ENCODE data around the gene IDI2. TPM values are rescaled to one million over a fixed set of nuclear protein-coding genes. Genes with fewer than 3 reads are reported as not detected.
A peak's percentile ranks its signal among the peaks of the same experiment; 100 is the strongest.
"Not testable (repeated sequence)": the region's sequence is repeated elsewhere in the genome, so short reads cannot be mapped to it uniquely, and the experiment has no call there.

Gene IDI2
- total RNA-seq, 2 experiments from 2014 or later, result not detected

DNA sequence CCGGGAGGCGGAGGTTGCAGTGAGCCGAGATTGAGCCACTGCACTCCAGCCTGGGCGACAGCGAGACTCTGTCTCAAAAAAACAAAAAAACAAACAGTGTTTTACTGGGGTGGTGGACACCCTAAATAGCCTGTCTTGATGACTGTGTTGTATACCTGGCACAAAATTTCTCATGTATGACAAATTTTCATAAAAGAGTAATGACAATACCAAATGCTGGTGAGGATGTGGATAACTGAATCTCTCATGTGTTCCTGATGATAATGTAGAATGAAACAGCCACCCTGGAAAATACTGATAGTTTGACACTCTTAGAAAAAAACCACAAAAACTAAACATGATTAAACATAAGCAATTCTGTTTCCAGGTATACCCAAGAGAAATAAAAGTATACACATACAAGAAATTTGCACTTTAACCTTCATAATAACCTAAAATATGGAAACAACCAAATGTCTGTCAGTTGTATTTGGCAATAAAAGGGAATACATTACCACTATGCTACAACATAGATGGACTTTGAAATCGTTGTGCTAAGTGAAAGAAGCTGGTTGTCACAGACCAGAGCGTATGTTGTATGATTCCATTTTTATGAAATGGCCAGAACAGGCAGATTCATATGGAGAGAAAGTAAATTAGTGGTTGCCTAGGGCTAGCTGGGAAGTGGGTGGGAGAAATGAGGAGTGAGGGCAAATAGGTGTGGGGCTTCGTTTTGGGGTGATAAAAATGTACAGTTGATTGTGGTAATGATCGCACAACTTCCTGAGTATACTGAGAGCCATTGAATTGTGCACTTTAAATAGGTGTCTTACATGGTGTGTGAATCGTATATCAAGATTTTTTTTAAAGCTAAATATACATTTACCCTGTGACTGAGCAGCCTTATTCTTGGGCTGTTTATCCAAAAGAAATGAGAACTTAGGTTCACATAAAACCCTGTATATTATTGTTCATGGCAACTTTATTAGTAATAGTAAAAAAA lies 43.0 kb upstream of the IDI2 start:
- peaks cover 13% of the 10 kb centered on the region for H3K36me3 Mint-ChIP-seq (ENCODE audit: low read depth)
- H3K9me3 Mint-ChIP-seq, result no peaks in the 10 kb centered on the region
- ChIA-PET POLR2A (interaction anchor here (0.8 kb wide), 1 partner anchor 606 kb away, joined by 3 read pairs; no protein-coding TSS in a partner anchor), CTCF (no interaction called here)
- TF ChIP-seq, protein P1, sequence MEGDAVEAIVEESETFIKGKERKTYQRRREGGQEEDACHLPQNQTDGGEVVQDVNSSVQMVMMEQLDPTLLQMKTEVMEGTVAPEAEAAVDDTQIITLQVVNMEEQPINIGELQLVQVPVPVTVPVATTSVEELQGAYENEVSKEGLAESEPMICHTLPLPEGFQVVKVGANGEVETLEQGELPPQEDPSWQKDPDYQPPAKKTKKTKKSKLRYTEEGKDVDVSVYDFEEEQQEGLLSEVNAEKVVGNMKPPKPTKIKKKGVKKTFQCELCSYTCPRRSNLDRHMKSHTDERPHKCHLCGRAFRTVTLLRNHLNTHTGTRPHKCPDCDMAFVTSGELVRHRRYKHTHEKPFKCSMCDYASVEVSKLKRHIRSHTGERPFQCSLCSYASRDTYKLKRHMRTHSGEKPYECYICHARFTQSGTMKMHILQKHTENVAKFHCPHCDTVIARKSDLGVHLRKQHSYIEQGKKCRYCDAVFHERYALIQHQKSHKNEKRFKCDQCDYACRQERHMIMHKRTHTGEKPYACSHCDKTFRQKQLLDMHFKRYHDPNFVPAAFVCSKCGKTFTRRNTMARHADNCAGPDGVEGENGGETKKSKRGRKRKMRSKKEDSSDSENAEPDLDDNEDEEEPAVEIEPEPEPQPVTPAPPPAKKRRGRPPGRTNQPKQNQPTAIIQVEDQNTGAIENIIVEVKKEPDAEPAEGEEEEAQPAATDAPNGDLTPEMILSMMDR (IDR thresholded peaks at IDR 0.05), result no peak
- peak; percentile 63 for ATAC-seq
- peaks cover 43% of the 10 kb centered on the region for H3K4me1 Mint-ChIP-seq (ENCODE audit: low read depth)
- DNase-seq, result no peak
- intact Hi-C loops (cut with micrococcal nuclease), result no loop called here
- H3K27ac Mint-ChIP-seq, result peak overlapping the region; percentile 31
- H3K4me3 Mint-ChIP-seq, result no peak overlapping the region
- no peaks in the 10 kb centered on the region for H3K27me3 Mint-ChIP-seq

DNA sequence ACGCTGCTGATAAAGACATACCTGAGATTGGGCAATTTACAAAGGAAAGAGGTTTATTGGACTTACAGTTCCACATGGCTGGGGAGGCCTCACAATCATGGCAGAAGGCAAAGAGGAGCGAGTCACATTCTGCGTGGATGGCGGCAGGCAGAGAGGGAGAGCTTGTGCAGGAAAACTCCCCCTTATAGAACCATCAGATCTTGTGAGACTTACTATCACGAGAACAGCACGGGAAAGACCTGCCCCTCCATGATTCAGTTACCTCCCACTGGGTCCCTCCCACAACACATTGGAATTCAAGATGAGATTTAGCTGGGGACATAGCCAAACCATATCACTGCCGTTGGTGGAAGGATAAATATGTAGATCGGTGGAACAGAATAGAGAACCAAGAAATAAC lies 41.1 kb upstream of the IDI2 start:
- H3K4me3 Mint-ChIP-seq; intact Hi-C loops (cut with micrococcal nuclease); POLR2A ChIA-PET; H3K27me3 Mint-ChIP-seq; H3K9me3 Mint-ChIP-seq; CTCF ChIA-PET; DNase-seq; ATAC-seq: not testable (repeated sequence)
- H3K27ac Mint-ChIP-seq, result peak overlapping the region; percentile 16
- H3K36me3 Mint-ChIP-seq (ENCODE audit: low read depth), result peaks cover 12% of the 10 kb centered on the region
- H3K4me1 Mint-ChIP-seq (ENCODE audit: low read depth), result peaks cover 61% of the 10 kb centered on the region

DNA sequence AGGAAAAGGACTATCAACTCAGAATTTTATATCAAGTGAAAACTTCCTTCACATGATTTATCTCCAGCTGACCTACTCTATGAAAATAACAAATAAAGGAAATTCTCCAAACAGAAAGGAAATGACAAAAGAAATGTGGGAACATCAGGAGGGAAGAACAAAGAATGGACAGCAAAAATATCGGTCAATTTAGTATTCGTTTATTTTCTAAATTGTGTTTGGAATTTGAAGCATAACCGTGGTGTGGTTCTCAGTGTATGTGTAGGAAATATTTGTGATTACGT lies 39.2 kb upstream of the IDI2 start:
- ATAC-seq (no peak), DNase-seq (no peak)
- Mint-ChIP-seq H3K4me3 (no peak overlapping the region), H3K27ac (peak overlapping the region; percentile 55), H3K9me3 (no peaks in the 10 kb centered on the region), H3K4me1 (ENCODE audit: low read depth) (peaks cover 76% of the 10 kb centered on the region), H3K36me3 (ENCODE audit: low read depth) (peaks cover 12% of the 10 kb centered on the region), H3K27me3 (no peaks in the 10 kb centered on the region)
- POLR2A ChIA-PET, result no interaction called here
- CTCF ChIA-PET, result interaction anchor here (1.1 kb wide), 1 partner anchor 9 kb away, joined by 4 read pairs; the partner anchor contains the start of gene WDR37
- TF ChIP-seq, protein P1 (IDR thresholded peaks at IDR 0.05), result no peak
- intact Hi-C loops (cut with micrococcal nuclease), result no loop called here

DNA sequence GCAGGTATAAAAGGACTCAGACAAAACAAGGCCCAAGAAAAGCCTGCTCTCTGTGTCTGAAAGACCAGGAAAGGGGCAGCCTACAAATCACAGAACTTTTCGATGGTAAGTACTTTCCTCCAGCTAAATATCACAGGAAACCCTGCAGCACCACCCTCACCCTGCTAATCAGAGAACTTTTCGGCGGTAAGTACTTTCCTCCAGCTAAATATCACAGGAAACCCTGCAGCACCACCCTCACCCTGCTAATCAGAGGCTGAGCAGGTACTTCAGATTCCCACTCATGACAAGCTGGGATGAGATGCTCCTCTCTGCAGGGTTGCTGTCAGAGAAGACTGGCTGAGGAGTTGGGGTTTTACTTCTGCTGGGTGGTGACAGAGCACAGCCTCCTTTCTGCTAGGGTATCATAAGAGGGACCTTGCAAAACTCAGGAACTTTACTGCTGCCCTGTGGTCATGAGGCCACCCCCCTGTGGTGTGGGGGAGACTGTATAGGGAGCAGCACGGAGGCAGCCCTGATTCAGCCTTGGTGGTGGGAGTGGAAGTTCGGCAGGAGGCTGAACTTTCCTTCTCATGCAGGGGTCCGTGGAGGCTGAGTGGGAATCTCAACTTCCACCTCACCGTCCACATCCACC lies 37.7 kb upstream of the IDI2 start:
- H3K9me3 Mint-ChIP-seq, result no peaks in the 10 kb centered on the region
- no peaks in the 10 kb centered on the region for H3K27me3 Mint-ChIP-seq
- ATAC-seq (peak; percentile 80), DNase-seq (peak; percentile 39)
- ChIA-PET POLR2A (interaction anchor here (0.6 to 0.9 kb wide), 2 partner anchors 15 to 20 kb away, joined by 3 read pairs; partner anchors contain the start of gene IDI1), CTCF (interaction anchor here (0.8 to 1.2 kb wide), 2 partner anchors 11 to 19 kb away, joined by 3 to 4 read pairs; no protein-coding TSS in a partner anchor)
- peak overlapping the region; percentile 45 for H3K4me3 Mint-ChIP-seq
- H3K4me1 Mint-ChIP-seq (ENCODE audit: low read depth), result peaks cover 71% of the 10 kb centered on the region
- peaks cover 12% of the 10 kb centered on the region for H3K36me3 Mint-ChIP-seq (ENCODE audit: low read depth)
- intact Hi-C loops (cut with micrococcal nuclease), result no loop called here
- TF ChIP-seq, protein P1 (IDR thresholded peaks at IDR 0.05), result no peak
- peak overlapping the region; percentile 74 for H3K27ac Mint-ChIP-seq

DNA sequence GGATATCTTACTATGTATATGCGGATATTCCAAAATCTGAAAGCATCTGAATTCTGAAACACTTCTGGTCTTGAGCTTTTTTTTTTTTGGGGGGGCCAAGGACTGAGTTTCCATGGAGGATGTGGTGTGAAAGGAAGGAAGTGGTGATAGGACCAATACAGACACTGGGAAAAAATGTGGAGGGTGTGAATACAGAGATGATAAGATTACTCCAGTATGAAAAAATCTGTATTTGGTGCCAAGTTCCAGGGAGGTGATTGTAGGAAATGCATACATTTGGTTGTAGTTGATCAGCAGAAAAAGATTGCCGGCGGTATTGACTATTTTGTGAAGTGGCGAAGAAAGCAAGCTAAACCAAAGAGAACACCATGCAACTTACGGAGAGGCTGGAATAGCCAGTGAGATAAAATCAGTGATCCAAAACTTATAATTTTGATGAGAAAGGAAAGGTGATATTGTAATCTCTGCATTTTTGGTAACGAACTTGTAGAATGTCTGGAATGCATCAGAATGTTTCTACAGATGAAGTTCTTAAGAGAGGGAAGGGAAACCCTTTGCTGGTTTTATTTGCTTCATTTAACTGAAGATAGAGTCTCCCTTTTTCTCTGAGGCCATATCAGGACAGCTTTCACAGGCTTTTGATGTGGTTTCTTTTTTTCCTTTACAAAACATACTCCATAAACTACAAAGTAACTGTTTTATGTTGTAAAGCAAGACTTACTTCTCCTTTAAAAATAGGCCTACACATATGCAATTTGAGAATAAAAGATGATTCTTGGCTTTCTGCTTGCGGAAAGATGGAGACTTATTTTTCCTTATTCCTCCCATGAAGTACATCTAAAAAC lies 36.5 kb upstream of the IDI2 start:
- H3K4me3 Mint-ChIP-seq, result peak overlapping the region; percentile 45
- ChIA-PET CTCF (interaction anchor here (1.0 to 1.2 kb wide), 2 partner anchors 13 to 48 kb away, joined by 4 to 5 read pairs; no protein-coding TSS in a partner anchor), POLR2A (interaction anchor here (0.7 to 1.2 kb wide), 3 partner anchors 11 to 126 kb away, joined by 3 to 4 read pairs (median 3); no protein-coding TSS in a partner anchor)
- TF ChIP-seq, protein P1 (IDR thresholded peaks at IDR 0.05), result no peak
- peak overlapping the region; percentile 74 for H3K27ac Mint-ChIP-seq
- DNase-seq (no peak), ATAC-seq (no peak)
- intact Hi-C loops (cut with micrococcal nuclease), result no loop called here
- H3K4me1 Mint-ChIP-seq (ENCODE audit: low read depth), result peaks cover 72% of the 10 kb centered on the region
- H3K9me3 Mint-ChIP-seq, result no peaks in the 10 kb centered on the region
- H3K36me3 Mint-ChIP-seq (ENCODE audit: low read depth), result peaks cover 18% of the 10 kb centered on the region
- no peaks in the 10 kb centered on the region for H3K27me3 Mint-ChIP-seq
